GM21723 (cell line): Measurements from ENCODE around the gene STAP2.

Source experiments
- ATAC-seq: cut with Tn5 transposase; IDR thresholded peaks from one replicate; pipeline ENCODE4 v1.9.1; 2021; ENCODE audit warnings: mild to moderate bottlenecking, moderate library complexity; ENCODE audit not compliant: unreplicated experiment

Gene STAP2

GRCh38 chr19:4338441-4339355 lies at the start of gene STAP2:
TSS of gene STAP2 (minus strand) at chr19:4338827. CDS start at chr19:4338753, 74 bp downstream.
- no peak for ATAC-seq

- no peak for ATAC-seq
These were observed 47.6 kb upstream of the STAP2 start for GRCh38 chr19:4386041-4386782.

- ATAC-seq = no peak
These were observed 46.8 kb upstream of the STAP2 start for GRCh38 chr19:4385291-4386040.

- ATAC-seq = no peak
These were observed 41.7 kb upstream of the STAP2 start for GRCh38 chr19:4380254-4380727.

GRCh38 chr19:4379383-4380253 lies 41.0 kb upstream of the STAP2 start:
- ATAC-seq = no peak

GRCh38 chr19:4378886-4379285 lies 40.3 kb upstream of the STAP2 start:
- no peak for ATAC-seq

GRCh38 chr19:4376991-4377781 lies 38.6 kb upstream of the STAP2 start:
- no peak for ATAC-seq

GRCh38 chr19:4376671-4376990 lies 38.0 kb upstream of the STAP2 start:
- ATAC-seq = no peak

GRCh38 chr19:4376028-4376670 lies 37.5 kb upstream of the STAP2 start:
- ATAC-seq = no peak

GRCh38 chr19:4375164-4376027 lies 36.8 kb upstream of the STAP2 start:
- ATAC-seq = no peak

GRCh38 chr19:4374498-4375163 lies 36.0 kb upstream of the STAP2 start:
- no peak for ATAC-seq

- ATAC-seq = no peak
These were observed 35.2 kb upstream of the STAP2 start for GRCh38 chr19:4373601-4374497.

- no peak for ATAC-seq
These were observed 34.4 kb upstream of the STAP2 start for GRCh38 chr19:4373013-4373367.

GRCh38 chr19:4372165-4373012 lies 33.8 kb upstream of the STAP2 start:
- ATAC-seq = no peak

- ATAC-seq = no peak
These were observed 32.9 kb upstream of the STAP2 start for GRCh38 chr19:4371247-4372164.
